ENCODE results near the gene FDXR. TPM values are rescaled to one million over a fixed set of nuclear protein-coding genes. Genes with fewer than 3 reads are reported as not detected.

Gene FDXR
- polyA plus RNA-seq, 6 donors from 2014 or later, result 1.2 to 6.1 (median 3.9) TPM; not detected in 1

DNA sequence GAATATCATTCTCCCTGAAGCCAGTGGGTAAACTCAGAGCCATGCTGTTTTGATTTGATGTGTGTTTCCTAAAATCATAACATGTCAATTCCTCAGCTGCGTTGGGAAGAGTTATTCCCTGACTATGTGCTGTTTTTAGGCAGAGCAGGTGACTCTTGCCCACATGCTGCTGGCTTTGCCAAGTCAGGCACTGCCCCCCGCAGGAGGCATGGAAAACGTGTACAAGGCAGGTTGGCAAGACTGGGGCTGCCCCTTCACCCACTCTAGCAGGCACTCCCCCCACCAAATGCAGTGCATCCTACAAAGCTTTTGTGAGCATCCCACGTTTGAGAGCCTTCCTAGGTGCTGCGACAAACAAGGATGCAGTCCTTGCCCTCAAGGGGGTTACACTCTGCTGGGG, 58.3 kb downstream of the FDXR start:
- no peaks in the 10 kb centered on the region for H3K9me3 Mint-ChIP-seq
- DNase-seq (no peak), ATAC-seq (ENCODE audit: low read depth in 2 of 2) (no peak)
- H3K4me3 Mint-ChIP-seq, result no peak overlapping the region
- H3K27me3 Mint-ChIP-seq, result no peaks in the 10 kb centered on the region
- H3K4me1 Mint-ChIP-seq, result peaks cover 0 to 9% (median 3%) of the 10 kb centered on the region in 3 donors
- peaks cover 4 to 16% of the 10 kb centered on the region in 2 donors for H3K36me3 Mint-ChIP-seq
- H3K27ac Mint-ChIP-seq, result peak overlapping the region in 2 of 6 donors; percentile 56 to 75

Other genes with a start within 250 kb of the FDXR start
- gene CD300E, start 249.3 kb downstream of the FDXR start, polyA plus RNA-seq (ENCODE audit: low read depth in 6 of 6), result under 1 TPM in 3 of 6 donors, not detected in 3; 0.06 to 0.69 (median 0.18) TPM
- 1 to 10 TPM in 2 of 6 donors, under 1 TPM in 4; 0.22 to 3.2 (median 0.43) TPM for gene CD300LF, start 160.1 kb downstream of the FDXR start, polyA plus RNA-seq (ENCODE audit: low read depth in 6 of 6)
- 10 to 100 TPM; 49.2 to 85.5 (median 56.4) TPM for gene RAB37, start 135.7 kb downstream of the FDXR start, polyA plus RNA-seq (ENCODE audit: low read depth in 6 of 6)
- gene NHERF1, start 124.4 kb downstream of the FDXR start, polyA plus RNA-seq (ENCODE audit: low read depth in 6 of 6), result 100 to 1,000 TPM in 3 of 6 donors, 10 to 100 TPM in 3; 66.4 to 122 (median 95.9) TPM
- gene NAT9, start 96.6 kb downstream of the FDXR start, polyA plus RNA-seq (ENCODE audit: low read depth in 6 of 6), result 10 to 100 TPM in 5 of 6 donors, 1 to 10 TPM in 1; 9.6 to 29.0 (median 15.6) TPM
- gene GRIN2C, start 13.1 kb downstream of the FDXR start, polyA plus RNA-seq (ENCODE audit: low read depth in 6 of 6), result under 1 TPM in 2 of 6 donors, not detected in 4; 0.04 to 0.05 TPM
- gene FADS6, start 20.6 kb upstream of the FDXR start, polyA plus RNA-seq (ENCODE audit: low read depth in 6 of 6), result not detected
- gene USH1G, start 50.3 kb upstream of the FDXR start, polyA plus RNA-seq (ENCODE audit: low read depth in 6 of 6), result not detected
- not detected for gene OTOP2, start 51.3 kb upstream of the FDXR start, polyA plus RNA-seq (ENCODE audit: low read depth in 6 of 6)
- not detected for gene OTOP3, start 62.9 kb upstream of the FDXR start, polyA plus RNA-seq (ENCODE audit: low read depth in 6 of 6)
- gene HID1, start 99.8 kb upstream of the FDXR start, polyA plus RNA-seq (ENCODE audit: low read depth in 6 of 6), result under 1 TPM in 2 of 6 donors, not detected in 4; 0.08 to 0.23 TPM
- gene CDR2L, start 114.6 kb upstream of the FDXR start, polyA plus RNA-seq (ENCODE audit: low read depth in 6 of 6), result not detected
- gene MRPL58, start 139.7 kb upstream of the FDXR start, polyA plus RNA-seq (ENCODE audit: low read depth in 6 of 6), result 10 to 100 TPM; 32.4 to 47.3 (median 39.6) TPM
- 100 to 1,000 TPM; 191 to 306 (median 269) TPM for gene ATP5PD, start 174.0 kb upstream of the FDXR start, polyA plus RNA-seq (ENCODE audit: low read depth in 6 of 6)
- gene KCTD2, start 174.2 kb upstream of the FDXR start, polyA plus RNA-seq (ENCODE audit: low read depth in 6 of 6), result 1 to 10 TPM; 2.9 to 9.8 (median 4.8) TPM
- 1 to 10 TPM; 1.1 to 4.0 (median 2.1) TPM for gene SLC16A5, start 215.0 kb upstream of the FDXR start, polyA plus RNA-seq (ENCODE audit: low read depth in 6 of 6)
- gene ARMC7, start 237.0 kb upstream of the FDXR start, polyA plus RNA-seq (ENCODE audit: low read depth in 6 of 6), result 1 to 10 TPM; 2.0 to 6.0 (median 4.5) TPM

Data from naive B cell (primary cell).